ENCODE data around the gene LIF. TPM values are rescaled to one million over a fixed set of nuclear protein-coding genes. Genes with fewer than 3 reads are reported as not detected.

Gene LIF
- total RNA-seq, 1 donor from 2014 or later: 25.2 TPM

DNA sequence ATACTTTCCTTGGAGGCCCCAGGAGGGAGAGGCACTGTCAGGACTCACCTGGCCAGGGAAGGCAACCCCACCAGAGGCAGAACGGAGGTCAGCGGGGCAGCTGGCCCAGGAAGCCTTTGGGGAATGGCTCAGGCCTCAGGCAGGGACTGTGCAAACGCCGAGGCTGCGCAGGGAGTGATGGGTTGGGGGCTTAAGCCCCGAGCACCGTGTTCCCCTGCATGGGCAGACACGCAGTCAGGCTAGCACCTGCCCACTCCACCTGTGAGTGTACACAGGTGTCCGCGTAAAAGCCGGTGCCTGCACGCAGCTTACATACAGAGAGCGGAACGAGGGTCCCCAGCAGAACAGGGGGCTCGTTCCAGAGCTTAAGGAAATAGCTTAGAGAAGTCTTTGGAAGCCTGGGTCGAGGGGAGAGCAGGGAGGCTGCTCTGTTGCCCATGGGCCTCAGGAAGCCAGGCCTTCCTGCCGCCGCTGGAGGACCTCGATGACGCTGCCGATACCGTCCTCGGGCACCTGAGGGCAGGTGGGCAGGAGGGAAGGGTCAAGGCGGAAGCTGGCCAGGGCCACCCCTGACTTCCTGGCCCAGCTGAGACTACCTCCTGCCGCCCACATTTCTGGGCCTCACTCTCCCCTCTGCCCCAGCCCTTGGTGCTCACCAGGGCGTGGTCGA lies 38.8 kb upstream of the LIF start:
- DNase-seq (ENCODE audit: extremely low read depth, low read depth, low spot score): no peak

DNA sequence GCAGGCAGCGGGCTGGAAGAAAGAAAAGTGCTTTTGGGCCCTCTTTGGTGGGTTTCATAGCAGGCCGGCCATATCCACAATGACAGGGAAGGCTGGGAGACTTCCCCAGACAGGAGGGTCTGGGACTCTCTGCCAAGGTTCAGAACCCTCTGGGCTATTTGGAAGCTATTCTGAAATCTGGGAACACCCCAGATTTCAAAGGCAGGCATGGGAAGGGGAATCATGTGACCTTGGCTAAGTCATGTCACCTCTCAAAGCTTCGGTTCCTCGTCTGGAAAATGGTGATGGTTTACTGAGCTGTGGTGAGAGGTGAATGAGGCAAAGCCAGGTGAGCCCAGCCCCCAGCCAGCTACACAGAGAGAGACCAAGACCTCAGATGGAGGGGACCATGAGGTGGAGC lies 38.1 kb upstream of the LIF start:
- no peak for DNase-seq (ENCODE audit: extremely low read depth, low read depth, low spot score)

DNA sequence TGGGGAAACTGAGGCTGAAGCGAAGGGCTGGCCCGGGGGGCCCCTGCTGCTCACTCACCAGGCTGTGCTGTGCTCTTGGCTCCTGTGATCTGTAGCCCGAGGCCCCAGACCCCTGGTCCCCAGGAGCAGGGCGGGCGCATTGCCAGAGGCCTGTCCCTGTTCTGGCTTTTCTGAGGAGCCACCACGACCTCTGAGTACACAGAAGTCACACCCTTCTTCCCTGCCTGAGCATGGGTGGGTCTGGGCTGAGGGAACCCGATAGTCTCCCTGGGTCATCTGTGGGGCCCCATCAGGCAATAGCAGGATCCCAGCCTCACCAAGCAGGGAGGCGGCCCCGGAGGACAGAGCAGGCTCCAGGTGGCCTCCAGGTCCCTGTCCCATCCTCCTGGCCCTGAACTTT lies 37.6 kb upstream of the LIF start:
- DNase-seq (ENCODE audit: extremely low read depth, low read depth, low spot score): no peak

DNA sequence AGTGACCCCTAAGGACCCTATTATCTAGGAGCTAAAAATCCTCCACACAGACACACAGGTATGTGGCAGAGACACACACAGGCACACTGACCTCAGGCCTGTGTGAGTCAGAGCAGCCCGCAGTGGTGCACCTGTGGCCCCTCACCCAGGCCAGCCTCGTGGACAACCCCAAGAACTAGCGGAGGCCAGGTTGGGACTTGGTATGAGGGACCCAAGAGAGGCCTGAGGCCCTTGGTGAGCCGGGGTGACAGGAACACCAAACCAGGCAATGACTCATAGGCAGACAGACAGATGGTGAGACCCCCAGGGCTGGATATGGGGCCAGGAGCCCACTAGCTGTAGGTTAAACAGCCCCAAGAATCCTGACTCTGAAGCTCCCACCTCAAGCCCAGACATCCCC lies 36.8 kb upstream of the LIF start:
- no peak for DNase-seq (ENCODE audit: extremely low read depth, low read depth, low spot score)

DNA sequence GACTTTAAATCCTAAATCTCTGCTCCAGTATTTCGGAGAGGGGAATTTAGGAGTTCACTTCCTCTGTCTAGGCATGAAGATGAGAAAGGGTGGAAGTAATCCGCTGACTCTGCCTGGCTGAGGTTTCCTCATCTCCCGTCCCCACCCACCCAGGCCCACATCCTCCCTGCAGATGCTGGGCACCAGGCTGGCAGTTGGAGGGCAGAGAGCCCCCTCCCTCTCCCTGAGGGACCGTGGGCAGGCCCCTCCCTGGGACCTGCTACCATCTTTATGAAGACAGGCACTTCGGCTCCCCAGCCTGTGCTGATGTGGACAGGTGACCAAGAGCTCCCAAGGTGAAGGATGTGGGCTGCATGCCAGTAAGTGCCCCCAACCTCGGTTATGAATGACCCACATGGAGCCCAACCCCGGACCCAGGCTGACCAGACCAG lies 36.1 kb upstream of the LIF start:
- no peak for DNase-seq (ENCODE audit: extremely low read depth, low read depth, low spot score)

DNA sequence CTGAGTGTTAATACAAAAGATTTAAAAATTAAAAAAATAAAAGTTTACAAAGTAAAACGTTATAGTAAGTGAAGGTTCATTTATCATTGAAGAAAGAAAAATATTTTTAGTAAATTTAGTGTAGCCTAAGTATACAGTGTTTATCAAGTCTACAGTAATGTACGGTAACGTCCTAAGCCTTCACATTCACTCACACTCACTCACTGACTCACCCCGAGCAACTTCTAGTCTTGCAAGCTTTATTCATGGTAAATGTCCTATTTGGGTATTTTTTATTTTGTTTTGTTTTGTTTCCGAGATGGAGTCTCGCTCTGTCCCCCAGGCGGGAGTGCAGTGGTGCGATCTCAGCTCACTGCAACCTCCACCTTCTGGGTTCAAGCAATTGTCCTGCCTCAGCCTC lies 33.9 kb upstream of the LIF start:
- DNase-seq (ENCODE audit: extremely low read depth, low read depth, low spot score): no peak

DNA sequence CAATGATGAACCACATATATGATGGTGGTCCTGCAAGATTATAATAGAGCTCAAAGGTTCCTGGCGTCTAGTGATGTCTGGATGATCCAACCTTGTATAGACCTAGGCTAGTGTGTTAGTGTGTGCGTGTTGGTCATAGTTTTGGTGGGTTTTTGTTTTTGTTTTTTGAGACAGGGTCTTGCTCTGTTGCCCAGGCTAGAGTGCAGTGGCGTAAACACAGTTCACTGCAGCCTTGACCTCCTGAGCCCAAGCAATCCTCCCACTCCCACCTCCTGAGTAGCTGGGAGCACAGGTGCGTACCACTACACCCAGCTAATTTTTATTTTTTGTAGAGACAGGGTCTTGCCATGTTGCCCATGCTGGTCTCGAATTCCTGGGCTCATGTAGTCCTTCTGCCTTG lies 33.4 kb upstream of the LIF start:
- DNase-seq (ENCODE audit: extremely low read depth, low read depth, low spot score): no peak

DNA sequence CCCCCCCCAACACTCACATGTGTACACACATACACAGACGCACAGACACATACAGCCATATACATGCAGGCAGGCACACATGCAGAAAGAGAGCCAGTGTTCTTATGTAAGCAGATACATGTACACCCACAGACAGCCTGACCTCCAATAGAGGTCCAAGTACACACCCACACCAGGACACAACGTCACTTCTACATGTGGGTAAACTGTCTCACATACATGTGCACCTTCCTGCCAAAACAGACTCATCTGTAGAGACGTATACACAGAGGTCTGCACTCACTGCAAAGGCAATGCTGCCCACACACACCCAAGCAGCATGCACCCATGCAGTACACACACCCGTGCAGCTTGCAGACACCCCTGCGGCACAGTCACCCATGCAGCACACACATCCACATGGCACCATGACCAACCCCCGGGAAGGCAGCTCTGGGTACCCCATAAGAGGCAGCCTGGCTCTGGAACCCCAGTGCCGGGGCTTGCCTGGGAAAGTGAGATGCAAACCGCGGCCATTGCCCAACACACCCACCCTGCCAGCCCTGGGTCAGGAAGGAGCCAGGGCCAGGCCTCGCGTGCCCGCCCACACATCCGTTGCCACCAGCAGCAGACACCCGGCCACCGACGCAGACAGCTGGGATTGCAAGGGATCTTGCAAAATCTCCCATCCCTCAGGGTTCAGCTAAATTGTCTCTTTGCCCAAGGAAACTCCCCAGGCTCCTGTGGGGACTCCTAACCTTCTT lies 32.7 kb upstream of the LIF start:
- DNase-seq (ENCODE audit: extremely low read depth, low read depth, low spot score): no peak

DNA sequence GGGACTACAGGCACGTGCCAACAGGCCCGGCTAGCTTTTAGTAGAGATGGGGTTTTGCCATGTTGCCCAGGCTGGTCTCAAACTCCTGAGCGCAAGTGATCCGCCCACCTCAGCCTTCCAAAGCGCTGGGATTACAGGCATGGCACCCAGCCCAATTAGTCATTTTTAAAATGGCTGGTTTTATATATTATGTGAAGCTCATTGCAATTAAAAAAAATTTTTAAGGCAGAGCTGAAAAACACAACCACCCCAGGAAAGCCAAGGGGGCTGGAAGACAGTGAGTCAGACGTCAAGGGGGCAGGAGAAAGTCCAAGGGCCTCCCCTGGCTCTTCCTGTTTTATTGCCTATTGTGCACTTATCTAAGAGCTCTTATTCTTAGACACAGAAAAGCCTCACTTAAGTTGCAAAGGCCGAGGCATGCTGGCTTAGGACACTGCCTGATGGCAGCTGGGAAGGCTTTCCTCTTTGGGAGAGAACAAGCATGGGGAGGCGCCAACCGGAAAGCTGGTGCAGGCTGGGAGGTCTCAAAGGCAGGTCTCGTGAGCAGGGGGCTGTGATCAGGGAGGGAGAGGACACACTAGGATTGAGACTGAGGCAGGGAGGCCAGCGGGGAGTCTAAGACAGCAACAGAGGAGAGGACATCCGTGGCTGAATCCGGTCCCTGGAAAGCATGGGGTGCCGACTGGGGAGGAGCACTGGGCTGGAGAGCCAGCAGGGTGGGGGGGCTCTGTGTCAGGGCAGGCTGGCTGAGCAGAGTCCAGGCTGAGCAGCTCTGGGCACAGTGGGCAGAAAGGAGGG lies 31.2 kb upstream of the LIF start:
- DNase-seq (ENCODE audit: extremely low read depth, low read depth, low spot score): no peak

DNA sequence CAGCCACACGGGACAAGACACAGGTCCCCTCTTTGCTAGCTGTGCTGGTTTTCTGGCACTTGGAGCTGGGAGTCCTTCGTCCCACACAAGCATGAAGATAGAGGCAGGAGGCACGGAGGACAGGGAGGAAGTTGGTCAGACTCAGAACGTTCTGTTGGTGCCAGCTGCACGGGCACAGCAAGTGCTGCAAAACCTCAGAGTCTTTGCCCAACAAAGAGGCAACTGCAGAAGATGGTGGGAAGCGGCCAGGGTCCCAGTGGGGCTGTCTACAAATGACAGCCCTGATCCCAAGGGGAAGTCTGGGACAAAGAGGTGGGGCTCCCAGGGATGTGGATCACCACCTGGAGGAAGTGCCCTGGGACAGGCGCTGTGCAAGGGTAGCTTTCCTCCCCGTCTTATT lies 29.5 kb upstream of the LIF start:
- no peak for DNase-seq (ENCODE audit: extremely low read depth, low read depth, low spot score)

DNA sequence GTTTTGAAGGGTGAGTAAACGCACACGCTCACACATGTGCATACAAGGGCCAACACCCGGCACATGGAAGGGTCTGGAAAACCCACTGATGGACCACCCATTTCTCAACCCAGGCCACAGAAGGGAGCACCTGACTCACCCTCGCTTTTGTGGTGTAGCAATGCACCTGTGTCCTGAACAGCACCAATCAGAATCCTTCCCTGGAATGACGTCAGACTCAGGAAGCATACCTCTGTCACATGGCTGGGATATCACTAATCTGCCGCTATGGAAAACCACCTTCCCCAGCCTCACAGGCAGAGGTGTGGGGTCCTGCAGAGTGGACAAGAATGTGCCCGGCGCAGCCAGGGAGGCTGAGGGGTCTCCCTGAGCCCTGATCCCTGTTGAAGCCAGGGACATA lies 29.1 kb upstream of the LIF start:
- no peak for DNase-seq (ENCODE audit: extremely low read depth, low read depth, low spot score)

DNA sequence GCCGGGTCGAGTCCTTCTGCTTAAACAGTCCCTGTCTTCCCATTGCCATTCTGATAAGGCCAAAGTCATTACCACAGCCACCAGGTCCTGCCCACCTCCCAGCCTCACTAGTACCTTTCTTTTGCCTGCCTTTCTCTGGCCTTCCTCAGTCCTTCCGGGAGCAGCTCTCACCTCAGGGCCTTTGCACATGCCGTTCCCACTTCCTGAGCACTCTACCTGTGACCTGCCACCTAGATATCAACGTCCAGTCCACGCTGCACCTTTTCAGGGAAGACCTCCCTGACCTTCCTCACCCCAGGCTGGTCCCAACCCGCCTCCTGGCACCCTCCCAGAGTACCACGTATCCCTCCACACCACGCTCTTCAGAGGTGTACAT lies 27.9 kb upstream of the LIF start:
- no peak for DNase-seq (ENCODE audit: extremely low read depth, low read depth, low spot score)

DNA sequence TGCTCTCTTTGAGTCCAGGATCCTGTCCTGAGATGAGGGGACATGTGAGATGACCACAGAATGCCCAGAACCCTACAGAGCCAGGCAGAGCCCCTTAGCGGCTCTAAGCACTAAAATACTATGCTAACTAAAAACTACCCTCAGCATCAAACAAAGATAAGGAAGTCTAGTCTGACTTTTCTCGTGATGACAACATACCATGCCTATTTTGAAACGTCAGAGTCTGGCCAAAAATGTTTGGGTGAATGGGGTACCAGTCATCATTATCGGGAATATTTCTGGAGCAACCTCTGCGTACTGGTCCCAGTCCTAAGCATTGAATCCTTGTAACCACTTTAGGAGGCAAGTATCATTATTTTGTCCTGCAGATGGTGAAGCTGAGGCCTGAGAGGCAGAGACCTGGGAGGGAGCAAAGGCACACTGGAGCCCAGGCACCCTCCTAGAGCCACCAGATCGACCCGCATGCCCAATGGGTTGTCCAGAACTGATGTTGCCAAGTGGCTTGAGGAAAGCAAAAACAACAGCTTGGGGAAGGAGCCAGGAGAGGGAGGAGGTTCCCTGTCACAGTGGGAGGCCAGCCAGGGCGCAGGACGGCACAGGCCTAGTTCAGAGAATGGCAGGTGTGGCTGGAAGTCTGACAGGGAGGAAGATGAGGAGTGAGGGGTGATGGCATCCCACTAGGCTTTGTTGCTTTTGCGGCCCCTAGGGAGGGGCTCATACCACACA lies 27.3 kb upstream of the LIF start:
- no peak for DNase-seq (ENCODE audit: extremely low read depth, low read depth, low spot score)

DNA sequence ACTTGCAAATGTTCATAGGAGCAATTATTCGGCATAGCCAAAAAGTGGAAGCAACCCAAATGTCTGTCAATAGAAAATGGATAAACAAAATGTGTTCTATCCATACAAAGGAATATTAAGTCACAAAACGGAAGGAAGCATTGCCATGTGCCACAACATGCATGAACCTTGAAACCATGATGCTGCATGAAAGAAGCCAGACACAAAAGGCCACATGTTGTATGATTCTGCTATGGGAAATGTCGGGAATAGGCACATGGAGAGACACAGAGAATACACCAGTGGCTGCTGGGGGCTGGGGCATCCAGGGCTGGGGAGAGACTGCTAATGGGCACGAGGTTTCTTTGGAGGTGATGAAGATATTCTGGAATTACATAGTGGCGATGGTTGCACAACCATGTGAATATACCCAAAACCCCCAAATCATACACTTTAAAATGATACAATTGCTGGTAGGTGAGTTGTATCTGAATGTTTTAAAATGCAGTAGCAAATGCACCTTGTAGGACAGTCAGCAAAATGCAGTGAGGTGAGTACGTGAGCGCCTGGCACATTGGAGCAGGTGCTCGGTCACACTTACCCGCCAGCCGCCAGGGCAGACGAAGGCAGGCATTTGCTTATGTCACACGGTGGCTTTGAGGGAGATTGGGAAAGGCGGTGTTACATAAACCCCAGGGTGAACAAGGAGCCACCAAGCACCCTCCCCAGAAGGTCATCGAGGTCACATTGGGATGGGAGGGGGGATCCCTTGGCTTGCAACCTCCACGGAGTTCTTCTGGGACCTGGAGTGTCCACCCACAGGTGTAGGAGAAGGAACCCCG lies 26.4 kb upstream of the LIF start:
- DNase-seq (ENCODE audit: extremely low read depth, low read depth, low spot score): no peak

DNA sequence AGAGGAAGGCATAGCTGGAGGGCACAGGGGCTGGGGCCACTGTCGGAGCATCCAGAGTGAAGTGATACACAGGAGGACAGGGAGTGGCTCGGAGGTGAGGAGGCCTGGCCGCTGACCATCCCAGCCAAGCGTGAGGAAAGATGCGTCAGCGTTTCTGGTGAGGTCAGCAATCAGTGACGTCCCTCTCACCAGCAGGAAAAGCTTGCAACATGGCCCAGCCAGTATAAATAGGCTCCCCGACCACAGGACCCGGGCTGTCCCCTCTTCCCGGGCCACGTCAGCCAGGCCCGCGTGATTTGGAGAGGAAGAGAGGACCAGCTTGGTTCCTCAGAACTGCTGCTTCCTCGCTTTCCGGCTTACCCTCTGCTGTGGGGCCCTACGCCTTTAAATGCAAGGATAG lies 24.3 kb upstream of the LIF start:
- no peak for DNase-seq (ENCODE audit: extremely low read depth, low read depth, low spot score)

DNA sequence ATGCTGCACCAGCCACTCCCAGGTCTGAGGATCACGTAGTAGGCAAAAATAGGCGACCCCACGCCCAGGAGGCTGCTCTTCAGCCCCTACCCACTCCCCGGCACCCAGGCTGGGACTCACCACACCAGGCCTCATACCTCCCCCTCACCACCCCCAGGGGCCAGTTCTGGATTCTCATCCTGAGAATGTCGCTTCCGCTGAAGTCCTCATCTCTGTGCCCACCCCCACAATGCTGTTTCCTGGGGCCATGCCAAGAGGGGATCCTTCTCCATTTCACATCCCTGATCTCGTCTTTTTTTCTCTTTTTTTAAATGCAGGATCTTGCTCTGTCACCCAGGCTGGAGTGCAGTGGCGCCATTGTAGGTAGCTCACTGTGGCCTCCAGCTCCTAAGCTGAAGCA lies 21.8 kb upstream of the LIF start:
- no peak for DNase-seq (ENCODE audit: extremely low read depth, low read depth, low spot score)

DNA sequence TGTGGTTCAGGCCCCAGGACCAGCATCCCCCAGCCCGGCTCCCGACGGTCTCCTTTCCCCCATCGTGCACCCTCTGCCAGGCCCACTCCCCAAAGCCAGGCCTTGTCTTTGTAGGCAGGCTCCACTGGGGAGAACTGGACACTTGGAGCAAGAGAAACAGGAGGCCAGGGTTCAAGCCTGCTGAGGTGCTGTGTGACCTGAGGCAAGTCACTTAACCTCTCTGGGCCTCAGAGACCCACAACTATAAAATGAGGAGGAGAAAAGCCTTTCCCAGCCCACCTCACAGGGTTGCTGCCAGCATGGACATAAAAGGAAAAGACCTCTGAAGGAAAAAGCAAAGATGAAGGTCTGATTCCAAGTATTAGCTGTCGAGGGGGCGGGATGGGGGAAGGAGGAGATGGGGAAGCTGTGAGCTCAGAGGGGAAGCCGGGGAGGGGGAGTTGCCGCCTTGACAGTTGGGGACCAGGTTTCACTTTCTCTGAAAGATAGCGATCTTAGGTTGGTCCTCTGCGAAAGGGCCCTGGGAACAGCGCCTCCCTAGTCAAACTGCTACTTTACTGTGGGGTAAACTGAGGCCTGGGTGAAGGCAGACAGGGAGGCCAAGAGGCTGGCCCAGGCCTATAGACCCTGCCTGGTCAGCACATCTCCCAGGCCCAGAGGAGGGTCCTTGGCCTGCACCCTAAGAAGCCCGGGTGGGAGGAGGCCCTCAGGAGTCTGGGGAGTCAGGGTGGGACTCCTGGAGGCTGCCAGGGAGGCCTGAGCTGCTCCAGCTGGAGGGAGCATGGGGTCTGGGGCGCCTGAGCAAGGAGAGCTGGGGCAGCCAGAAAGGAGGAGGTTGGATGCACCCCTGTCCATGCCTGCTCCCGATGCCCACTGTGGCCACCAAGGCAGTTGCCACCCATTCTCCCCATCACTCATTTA lies 21.1 kb upstream of the LIF start:
- DNase-seq (ENCODE audit: extremely low read depth, low read depth, low spot score): no peak

DNA sequence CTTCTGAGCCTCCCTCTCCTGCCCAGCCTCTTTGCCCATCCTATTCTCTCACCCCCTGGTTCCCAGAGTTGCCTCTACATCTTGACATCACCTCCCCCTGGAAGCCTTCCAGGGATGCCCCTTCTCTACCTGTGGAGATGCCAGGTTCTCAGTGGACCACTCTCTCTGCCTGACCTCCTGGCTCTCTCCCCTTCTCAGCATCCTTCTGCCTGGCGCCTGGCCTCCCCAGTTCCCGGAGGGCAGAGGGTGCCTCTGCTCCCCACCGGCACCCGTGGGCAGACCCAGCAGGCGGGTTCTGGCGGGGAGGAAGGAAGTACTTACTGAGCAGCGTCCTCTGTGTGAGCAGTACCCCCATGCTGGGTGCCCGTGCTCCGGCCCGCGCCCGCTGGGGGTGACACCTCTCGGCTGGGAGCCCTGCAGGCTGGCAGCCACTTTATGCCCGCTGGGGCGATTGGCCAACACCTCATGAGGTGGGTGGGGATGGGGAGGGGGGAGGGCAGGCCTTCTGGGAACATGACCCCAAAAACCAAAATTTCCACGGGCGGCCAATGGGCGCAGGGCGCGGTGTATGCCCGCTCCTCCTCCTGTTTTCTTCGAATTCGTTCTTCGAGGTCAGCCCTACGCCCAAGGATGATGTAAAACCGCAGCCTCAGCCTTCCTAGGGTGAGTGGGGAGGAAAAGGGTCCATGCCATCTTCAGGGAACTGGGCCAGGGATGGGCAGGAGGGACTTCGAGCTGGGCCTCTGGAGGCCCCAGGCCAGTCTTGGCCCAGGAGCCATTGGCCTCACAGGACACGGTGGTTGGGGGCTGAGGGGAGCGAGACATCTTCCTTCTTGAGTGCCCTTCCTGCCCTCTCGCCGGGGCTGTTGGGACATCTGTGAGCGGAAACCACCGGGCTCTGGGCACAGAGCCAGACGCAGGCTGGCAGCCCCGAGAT lies 20.2 kb upstream of the LIF start, which contains the start of gene OSM:
OSM (minus strand) TSS at position 407 of the 937 bp plus-strand sequence; CDS start at position 355, 52 bp downstream.
- no peak for DNase-seq (ENCODE audit: extremely low read depth, low read depth, low spot score)

Data from glomerular endothelial cell (primary cell).